MCF 10A (cell line): ENCODE data around the gene IFITM5. TPM values are rescaled to one million over a fixed set of nuclear protein-coding genes. Genes with fewer than 3 reads are reported as not detected.

ENCODE experiments used
- BruUV-seq: library from RNA; stranded (reverse); fragments of 400-500 nt; replicated peaks from 2 replicates; lab custom pipeline; 2021; lab: Mats Ljungman, UMichigan
- CTCF ChIA-PET: fragments of 300-600 bp; sonication (Branson Sonifier 250); formaldehyde crosslinking; extraction: SDS; loops from one replicate; lab custom pipeline; 2021; ENCODE audit warnings: antibody characterized with exemption, inconsistent platforms; lab: Yijun Ruan, JAX
- POLR2A ChIA-PET: fragments of 300-600, 350-650 bp; sonication (Branson Sonifier 250); formaldehyde crosslinking; extraction: SDS; loops from one replicate; lab custom pipeline; 2020; ENCODE audit warnings: antibody characterized with exemption, inconsistent platforms; lab: Yijun Ruan, JAX
- DNase-seq: peaks from one replicate; pipeline ENCODE4 v3.0.0-alpha.2; 2018; ENCODE audit not compliant: unreplicated experiment
- H3K27ac Mint-ChIP-seq: one replicate; pipeline ENCODE4 v1.8.0; 2022; ENCODE audit warnings: mild to moderate bottlenecking, low read depth, mixed read lengths; ENCODE audit not compliant: unreplicated experiment
- H3K27me3 Mint-ChIP-seq: one replicate; pipeline ENCODE4 v1.8.0; 2022; ENCODE audit warnings: mixed read lengths; ENCODE audit not compliant: insufficient read depth, unreplicated experiment
- H3K36me3 Mint-ChIP-seq: one replicate; pipeline ENCODE4 v1.8.0; 2022; ENCODE audit warnings: mild to moderate bottlenecking, moderate library complexity, mixed read lengths; ENCODE audit not compliant: insufficient read depth, unreplicated experiment
- H3K4me1 Mint-ChIP-seq: one replicate; pipeline ENCODE4 v1.8.0; 2022; ENCODE audit warnings: mixed read lengths; ENCODE audit not compliant: insufficient read depth, unreplicated experiment
- H3K4me3 Mint-ChIP-seq: one replicate; pipeline ENCODE4 v1.8.0; 2022; ENCODE audit warnings: mild to moderate bottlenecking, moderate library complexity, mixed read lengths; ENCODE audit not compliant: unreplicated experiment
- H3K9me3 Mint-ChIP-seq: one replicate; pipeline ENCODE4 v1.8.0; 2022; ENCODE audit warnings: mixed read lengths; ENCODE audit not compliant: unreplicated experiment
- CTCF ChIP-seq: fragments of 200-600 bp; IDR thresholded peaks from one replicate; pipeline ENCODE4 v1.8.0; 2022; ENCODE audit warnings: antibody characterized with exemption, mild to moderate bottlenecking; ENCODE audit not compliant: unreplicated experiment
- intact Hi-C: fragments of 100-400 bp; cut with micrococcal nuclease; formaldehyde crosslinking; loops from 2 replicates; pipeline ENCODE4 v1.14.1; 2022
- total RNA-seq: library from RNA; stranded (reverse); gene quantifications from 2 replicates; pipeline ENCODE4 v1.2.3, GENCODE V29; 2022

Gene IFITM5
- total RNA-seq, 1 experiment from 2014 or later, result not detected

- intact Hi-C loops, result no loop called here
- ChIA-PET CTCF (interaction anchor here (0.6 to 0.9 kb wide), 3 partner anchors 9 to 39 kb away, joined by 3 read pairs; no protein-coding TSS in a partner anchor), POLR2A (interaction anchor here (1.1 kb wide), 1 partner anchor 83 kb away, joined by 3 read pairs; the partner anchor contains the start of genes BET1L and RIC8A)
- Mint-ChIP-seq H3K36me3 (no peaks in the 10 kb centered on the region), H3K27ac (no peak overlapping the region), H3K4me1 (no peaks in the 10 kb centered on the region), H3K27me3 (peaks cover 15% of the 10 kb centered on the region), H3K9me3 (no peaks in the 10 kb centered on the region), H3K4me3 (peak overlapping the region; percentile 39)
- no TSS peak for BruUV-seq
- no peak for DNase-seq
- no peak for TF ChIP-seq CTCF
Observed at GRCh38 chr11:289712-290620, 9.4 kb downstream of the IFITM5 start.

DNA sequence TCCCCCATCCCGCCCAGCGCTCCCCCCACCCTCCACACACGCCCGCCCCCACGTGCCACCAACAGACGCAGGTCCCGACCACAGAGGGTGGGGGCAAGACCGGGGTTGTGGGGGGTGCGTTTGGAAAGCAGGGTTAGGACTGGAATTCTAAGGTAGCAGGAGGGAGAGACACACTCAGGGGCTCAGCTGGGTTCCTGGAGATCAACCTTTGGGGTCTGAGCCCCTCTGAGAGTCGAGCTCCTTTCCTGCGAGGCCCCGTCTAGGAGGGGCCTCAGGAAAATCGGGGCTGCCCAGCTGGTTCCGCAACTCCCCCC, 10.0 kb downstream of the IFITM5 start:
- Mint-ChIP-seq H3K9me3 (no peaks in the 10 kb centered on the region), H3K36me3 (no peaks in the 10 kb centered on the region), H3K4me1 (no peaks in the 10 kb centered on the region), H3K27me3 (peaks cover 15% of the 10 kb centered on the region), H3K4me3 (peak overlapping the region; percentile 39), H3K27ac (no peak overlapping the region)
- CTCF ChIA-PET, result interaction anchor here (0.6 to 0.9 kb wide), 2 partner anchors 10 to 19 kb away, joined by 3 read pairs; no protein-coding TSS in a partner anchor
- intact Hi-C loops, result no loop called here
- POLR2A ChIA-PET, result interaction anchor here (1.1 kb wide), 1 partner anchor 82 kb away, joined by 3 read pairs; the partner anchor contains the start of genes BET1L and RIC8A
- no peak for DNase-seq
- TF ChIP-seq CTCF, result no peak
- BruUV-seq, result no TSS peak

DNA sequence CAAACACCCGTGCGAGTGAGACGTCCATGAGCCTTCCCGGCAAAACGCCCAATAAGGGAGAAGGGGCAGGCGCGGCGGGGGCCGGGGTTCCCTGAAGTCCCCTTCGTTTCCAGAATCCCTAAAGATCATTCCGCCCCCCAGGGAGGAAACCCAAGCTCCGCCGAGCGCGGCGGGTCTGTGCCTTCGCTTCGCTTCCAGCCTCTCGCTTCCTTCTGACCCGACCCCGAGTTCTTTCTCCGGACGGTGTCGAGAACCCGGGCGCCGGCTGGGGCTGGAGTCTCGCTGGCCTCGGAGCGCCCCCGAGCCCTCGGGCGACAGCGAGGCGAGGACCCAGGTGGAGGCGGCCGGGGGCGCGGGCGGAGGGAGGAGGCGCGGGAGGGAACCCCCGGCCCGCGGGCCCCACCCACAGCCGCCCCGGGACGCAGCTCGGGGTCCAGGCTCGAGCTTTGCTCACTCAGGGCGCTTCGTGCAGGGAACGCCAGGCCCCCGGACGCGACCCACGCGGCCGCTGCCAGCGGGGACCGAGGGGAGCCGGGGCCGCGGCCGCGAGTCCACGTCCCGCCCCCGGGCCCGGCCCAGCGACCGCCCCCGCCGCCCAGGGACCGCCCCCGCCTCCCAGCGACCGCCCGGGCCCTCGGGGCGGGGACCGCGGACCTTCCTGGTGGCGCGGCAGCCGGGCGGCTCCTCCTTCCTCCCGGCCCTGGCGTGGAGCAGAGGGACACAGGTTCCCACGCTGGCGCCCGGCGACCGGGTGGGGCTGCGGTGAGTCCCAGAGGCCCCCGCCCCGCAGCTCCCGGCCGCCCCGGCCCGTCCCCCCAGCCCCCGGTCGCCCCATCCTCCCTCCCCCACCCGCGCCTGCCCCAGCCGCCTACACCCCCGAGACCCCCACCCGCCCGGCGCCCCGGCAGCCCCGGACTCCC, 10.6 kb downstream of the IFITM5 start, which contains the start of gene PGGHG:
PGGHG (plus strand) TSS at position 649 of the 920 bp plus-strand sequence. CDS start 691 bp downstream, outside the sequence.
- no peak within 1 kb of the TSS for H3K27ac Mint-ChIP-seq
- peak; percentile 32 for DNase-seq
- intact Hi-C loops, result no loop called here

More for the DNA sequence above, 10.6 kb downstream of the IFITM5 start, which contains the start of gene PGGHG:
- Mint-ChIP-seq H3K4me1 (peaks cover 3% of the 10 kb centered on the region), H3K27me3 (peaks cover 15% of the 10 kb centered on the region), H3K36me3 (no peaks in the 10 kb centered on the region), H3K9me3 (no peaks in the 10 kb centered on the region), H3K4me3 (peak within 1 kb of the TSS; percentile 66)
- ChIA-PET CTCF (interaction anchor here (0.9 kb wide), 1 partner anchor 10 kb away, joined by 3 read pairs; no protein-coding TSS in a partner anchor), POLR2A (interaction anchor here (0.6 to 1.1 kb wide), 4 partner anchors 21 to 105 kb away, joined by 3 to 4 read pairs (median 4); partner anchors contain the start of genes BET1L and RIC8A)
- TF ChIP-seq CTCF, result no peak
- BruUV-seq, result no TSS peak
